D341Med (cell line): ENCODE measurements around the gene LSM2.
A peak's percentile ranks its signal among the peaks of the same experiment; 100 is the strongest.
"Not testable (repeated sequence)": the region's sequence is repeated elsewhere in the genome, so short reads cannot be mapped to it uniquely, and the experiment has no call there.

Experiments used
- DNase-seq: peaks from one replicate; pipeline ENCODE4 v3.0.0; 2012; ENCODE audit warnings: low spot score

LSM2 gene

DNA sequence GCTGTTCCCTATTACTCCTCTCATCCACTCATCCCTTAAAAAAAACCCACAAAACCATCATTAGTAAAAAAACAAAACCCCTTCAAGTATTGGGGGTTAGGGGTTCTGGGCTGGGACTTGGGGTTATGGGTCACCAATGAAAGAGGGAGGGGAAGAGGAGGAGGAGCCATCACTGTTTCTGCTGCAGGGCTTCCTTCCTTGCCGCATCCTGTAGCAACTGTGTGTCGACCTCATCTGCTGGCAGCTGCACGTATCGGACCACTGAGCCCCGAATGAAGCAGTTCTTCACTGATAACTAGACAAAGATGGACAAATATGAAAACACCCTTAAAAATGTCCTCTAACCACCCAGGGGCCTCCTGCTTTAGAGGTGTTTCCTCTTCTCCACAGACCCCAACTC is 9.2 kb downstream of the LSM2 start:
- no peak for DNase-seq

DNA sequence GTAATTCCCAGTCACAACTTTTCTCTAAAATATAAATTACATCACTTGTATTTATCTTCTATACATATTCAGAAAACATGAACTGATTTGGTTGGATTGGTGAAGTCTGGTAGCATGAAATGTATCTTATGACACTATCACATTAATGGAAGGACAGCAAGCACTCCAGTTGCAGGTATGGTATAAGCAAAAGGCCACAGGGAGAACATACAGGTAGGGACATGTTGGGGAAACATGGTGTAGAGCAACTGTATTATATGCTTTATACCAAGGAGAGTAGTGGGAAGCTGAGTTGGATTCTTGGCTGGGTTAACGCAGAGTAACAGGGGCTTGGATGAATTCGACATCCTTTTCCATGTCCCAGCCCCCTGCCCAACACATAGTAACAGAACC is 9.8 kb downstream of the LSM2 start:
- no peak for DNase-seq

DNA sequence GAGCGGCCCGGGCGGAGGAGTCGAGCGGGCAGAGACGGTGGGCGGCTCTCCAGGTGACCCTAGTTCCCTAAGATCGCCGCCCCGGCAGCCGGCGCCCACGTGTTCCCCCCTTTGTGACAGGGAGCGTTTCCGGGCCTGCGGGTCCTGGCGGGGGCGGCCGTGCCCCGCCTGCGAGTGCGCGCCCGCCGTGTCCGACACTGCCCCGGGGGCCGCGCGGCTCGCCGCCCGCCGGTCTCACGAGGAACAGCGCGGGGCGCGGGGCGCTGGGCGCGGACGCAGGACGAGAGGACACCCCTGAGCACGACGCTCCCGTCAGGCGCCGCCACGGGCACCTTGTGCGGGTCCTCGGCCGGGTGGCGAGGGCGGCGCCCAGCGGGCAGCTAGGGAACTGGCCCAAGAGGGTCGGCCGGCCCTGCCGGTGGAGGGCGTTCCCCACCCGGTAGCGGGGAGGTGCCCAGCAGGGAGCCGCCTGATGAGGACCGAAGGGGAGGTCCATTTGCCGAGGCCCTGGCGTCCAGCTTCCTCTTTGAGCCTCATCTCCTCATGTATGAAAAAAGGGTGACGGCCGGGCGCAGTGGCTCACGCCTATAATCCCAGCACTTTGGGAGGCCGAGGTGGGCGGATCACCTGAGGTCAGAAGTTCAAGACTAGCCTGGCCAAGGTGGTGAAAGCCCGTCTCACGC is 11.0 kb downstream of the LSM2 start, which contains the start of gene VARS1:
Gene VARS1 (minus strand): TSS at position 137 of the 683 bp plus-strand sequence. CDS start 535 bp downstream, outside the sequence.
- peak; percentile 97 for DNase-seq

DNA sequence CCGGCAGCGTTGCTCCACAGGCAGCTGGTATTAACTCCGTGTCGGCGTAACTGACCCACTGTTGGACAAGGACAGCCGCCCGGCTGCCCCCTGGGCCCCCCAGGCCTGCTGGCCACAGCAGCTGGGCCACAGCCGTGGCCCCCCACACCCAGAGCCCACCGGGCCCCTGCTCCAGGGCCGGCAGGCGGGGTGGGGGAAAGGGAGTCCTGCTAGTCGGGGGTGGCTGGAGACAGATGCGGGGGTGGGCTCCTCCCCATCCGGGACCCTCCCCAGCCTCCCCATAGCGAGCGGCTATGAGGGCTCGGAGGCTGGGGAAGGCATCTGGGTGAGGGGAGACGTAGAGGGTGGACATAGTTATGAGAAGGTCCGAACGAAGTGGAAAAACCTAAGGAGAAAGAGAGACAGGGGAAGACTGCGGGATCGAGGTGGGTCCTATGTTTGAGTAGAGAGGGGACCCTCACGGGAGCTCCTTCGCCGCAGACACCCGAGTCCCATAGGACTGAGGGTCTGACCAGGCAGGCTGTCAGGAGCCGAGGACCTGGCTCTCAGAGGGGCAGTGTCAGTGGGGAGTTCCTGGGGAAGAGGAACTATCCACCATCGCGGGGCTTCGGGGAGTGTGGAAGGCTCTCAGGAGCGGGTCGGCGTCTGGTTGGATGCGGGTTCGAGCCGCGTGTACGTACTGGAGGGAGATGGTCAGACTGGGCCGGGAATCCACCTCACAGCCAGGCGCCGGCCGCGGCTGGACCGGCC is 11.7 kb downstream of the LSM2 start:
- peak; percentile 52 for DNase-seq

- DNase-seq: peak; percentile 61
Measured at GRCh38 chr6:31794294-31794865, 12.4 kb downstream of the LSM2 start.

DNA sequence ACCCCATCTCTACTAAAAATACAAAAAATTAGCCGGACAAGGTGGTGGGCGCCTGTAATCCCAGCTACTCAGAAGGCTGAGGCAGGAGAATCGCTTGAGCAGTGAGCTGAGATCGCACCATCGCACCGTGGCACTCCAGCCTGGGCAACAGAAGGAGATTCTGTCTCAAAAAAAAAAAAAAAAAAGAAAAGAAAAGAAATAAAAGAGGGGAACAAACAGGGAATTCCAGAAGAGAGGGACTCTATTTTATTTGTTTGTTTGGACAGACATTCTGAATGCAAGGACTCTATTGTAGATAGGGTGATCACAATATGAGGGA is 12.9 kb downstream of the LSM2 start:
- DNase-seq: not testable (repeated sequence)

- DNase-seq: no peak
Measured at GRCh38 chr6:31792761-31793171, 14.0 kb downstream of the LSM2 start.

DNA sequence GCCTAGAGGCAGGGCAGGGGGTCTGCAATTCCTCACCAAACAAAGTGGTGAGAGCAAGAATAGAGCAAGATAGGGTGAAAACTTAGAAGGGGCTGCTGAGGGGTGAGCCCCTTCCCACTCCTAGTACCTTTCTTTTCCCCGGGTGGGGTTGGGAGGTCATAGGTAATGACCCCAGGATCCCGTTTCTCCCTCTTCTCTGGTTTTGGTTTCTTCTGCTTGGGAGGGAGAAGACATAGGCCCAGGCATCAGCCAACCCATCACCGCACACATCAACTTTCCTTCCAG is 14.7 kb downstream of the LSM2 start:
- DNase-seq: no peak

- DNase-seq: peak; percentile 81
Measured at GRCh38 chr6:31791324-31792089, 15.3 kb downstream of the LSM2 start.

GRCh38 chr6:31785475-31785874 is 21.3 kb downstream of the LSM2 start:
- DNase-seq: no peak

- peak; percentile 8 for DNase-seq
Measured at GRCh38 chr6:31784098-31784925, 22.5 kb downstream of the LSM2 start.

DNA sequence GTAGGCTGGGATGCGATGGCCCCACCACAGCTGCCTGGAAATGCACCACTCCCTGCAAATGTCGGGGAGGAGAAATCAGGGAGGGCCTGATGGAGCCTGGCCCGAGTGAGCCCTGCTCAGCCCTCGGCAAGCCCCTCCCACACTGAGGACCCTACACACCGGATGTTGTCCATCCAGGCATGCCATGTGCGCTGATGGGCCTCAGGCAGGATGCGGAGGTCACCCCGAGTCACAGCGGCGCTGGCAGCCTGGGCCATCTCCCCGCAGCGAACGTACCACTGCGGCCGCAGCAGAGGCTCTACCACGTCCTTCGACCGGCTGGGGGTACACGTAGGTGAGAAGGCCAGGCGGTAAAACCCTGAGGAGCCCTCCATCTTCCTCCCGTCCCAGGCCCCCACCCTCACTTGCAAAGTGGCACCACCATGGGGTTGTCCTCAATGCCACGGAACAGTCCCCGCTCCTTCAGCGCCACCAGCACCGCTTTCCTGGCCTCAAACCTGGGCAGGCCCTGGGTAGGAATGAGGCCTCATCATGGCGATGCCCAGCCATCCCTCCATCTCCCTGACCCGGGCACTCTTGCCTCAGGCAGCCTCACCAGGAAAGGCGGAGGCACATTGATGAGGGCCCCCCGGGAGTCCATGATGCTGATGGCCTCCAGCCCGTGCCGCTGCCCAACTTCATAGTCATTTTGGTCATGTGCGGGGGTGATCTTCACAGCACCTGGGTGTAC is 24.5 kb downstream of the LSM2 start:
- DNase-seq: no peak

GRCh38 chr6:31781244-31782125 is 25.3 kb downstream of the LSM2 start:
- no peak for DNase-seq

GRCh38 chr6:31780507-31781243 is 26.1 kb downstream of the LSM2 start:
- peak; percentile 12 for DNase-seq

GRCh38 chr6:31779908-31780307 is 26.9 kb downstream of the LSM2 start:
- peak; percentile 24 for DNase-seq

- DNase-seq: peak; percentile 26
Measured at GRCh38 chr6:31778999-31779885, 27.5 kb downstream of the LSM2 start.

GRCh38 chr6:31778193-31778592 is 28.6 kb downstream of the LSM2 start:
- DNase-seq: no peak

- no peak for DNase-seq
Measured at GRCh38 chr6:31777667-31778050, 29.1 kb downstream of the LSM2 start.
